HepG2 (cell line): Measurements from ENCODE around the gene AHCYL2. TPM values are rescaled to one million over a fixed set of nuclear protein-coding genes. Genes with fewer than 3 reads are reported as not detected.

Source experiments
- GATA4 ChIP-seq: sonication (generic); IDR thresholded peaks from 2 replicates; pipeline ENCODE4 v1.6.1; 2016; ENCODE audit warnings: antibody characterized with exemption, low read depth, borderline replicate concordance
- HOXA9 ChIP-seq: sonication (generic); formaldehyde crosslinking; IDR thresholded peaks from 2 replicates; pipeline ENCODE4 v1.8.1; 2022; ENCODE audit warnings: missing genetic modification reagents, mild to moderate bottlenecking, moderate library complexity, borderline replicate concordance
- MXD4 ChIP-seq: IDR thresholded peaks from 2 replicates; pipeline ENCODE4 v1.6.1; 2016; ENCODE audit warnings: mild to moderate bottlenecking, missing biosample characterization, missing genetic modification reagents
- PAX8 ChIP-seq: sonication (generic); formaldehyde crosslinking; IDR thresholded peaks from 2 replicates; pipeline ENCODE4 v1.8.0; 2022; ENCODE audit warnings: mild to moderate bottlenecking, missing genetic modification reagents, borderline replicate concordance
- POLR2G ChIP-seq: fragments of 200-400 bp; formaldehyde crosslinking; IDR thresholded peaks from 2 replicates; pipeline ENCODE4 v1.6.1; 2018; ENCODE audit warnings: mild to moderate bottlenecking, low read depth, low read length, moderate library complexity
- RFX5 ChIP-seq: IDR thresholded peaks from 2 replicates; pipeline ENCODE4 v1.6.1; 2011; ENCODE audit warnings: low read depth, low read length, improper control_type of control experiment
- ZMYM3 ChIP-seq: sonication (generic); formaldehyde crosslinking; IDR thresholded peaks from 2 replicates; pipeline ENCODE4 v1.5.1; 2020; ENCODE audit warnings: mild to moderate bottlenecking, missing genetic modification reagents
- ZNF557 ChIP-seq: sonication (generic); formaldehyde crosslinking; IDR thresholded peaks from 2 replicates; pipeline ENCODE4 v1.4.0; 2020; ENCODE audit warnings: missing genetic modification reagents
- ZNF607 ChIP-seq: sonication (generic); formaldehyde crosslinking; IDR thresholded peaks from 2 replicates; pipeline ENCODE4 v1.5.1; 2020; ENCODE audit warnings: missing genetic modification reagents, mild to moderate bottlenecking, borderline replicate concordance
- ZNF614 ChIP-seq: IDR thresholded peaks from 2 replicates; pipeline ENCODE4 v1.6.1; 2018; ENCODE audit warnings: missing biosample characterization, missing genetic modification reagents, inconsistent platforms, borderline replicate concordance
- ZNF678 ChIP-seq: sonication (generic); formaldehyde crosslinking; IDR thresholded peaks from 2 replicates; pipeline ENCODE4 v1.4.0; 2020; ENCODE audit warnings: mild to moderate bottlenecking, missing genetic modification reagents
- ZNF768 ChIP-seq: sonication (generic); formaldehyde crosslinking; IDR thresholded peaks from 2 replicates; pipeline ENCODE4 v1.4.0; 2020; ENCODE audit warnings: missing genetic modification reagents
- ZNF83 ChIP-seq: sonication (generic); formaldehyde crosslinking; IDR thresholded peaks from 2 replicates; pipeline ENCODE4 v1.4.0; 2020; ENCODE audit warnings: missing genetic modification reagents, mild to moderate bottlenecking, borderline replicate concordance
- ZSCAN12 ChIP-seq: sonication (generic); formaldehyde crosslinking; IDR thresholded peaks from 2 replicates; pipeline ENCODE4 v1.9.0; 2021; ENCODE audit warnings: mild to moderate bottlenecking, missing genetic modification reagents
- polyA plus RNA-seq, 8 experiments: library from polyadenylated mRNA; depleted of rRNA in 3 of 8; stranded (reverse) in 7 of 8; unstranded in 1 of 8; fragments of >200 nt; fragmentation: Illumina TruSeq in 4 of 8; extraction: Trizol in 4 of 8; gene quantifications; 2 replicates each; pipeline versions ENCODE4 v1.2.1 to v1.2.3, GENCODE V29; 2011 to 2016; ENCODE audit warnings: low read depth in 4 of 8, missing spikeins in 1 of 8, mixed read lengths in 1 of 8; ENCODE audit not compliant: insufficient read depth in 1 of 8
- total RNA-seq, 5 experiments: library from RNA; depleted of rRNA; stranded (reverse); fragments of >200 nt; fragmentation: Illumina TruSeq; extraction: Trizol; gene quantifications; 2 replicates each; pipeline ENCODE4 v1.2.3, GENCODE V29; 2016; ENCODE audit warnings: low read depth in 1 of 5
- TF ChIP-seq, protein P1 (sequence below): sonication (generic); formaldehyde crosslinking; IDR thresholded peaks from 2 replicates; pipeline ENCODE4 v1.9.0; 2021; ENCODE audit warnings: missing genetic modification reagents, borderline replicate concordance
- TF ChIP-seq, protein P2 (sequence below): sonication (generic); formaldehyde crosslinking; IDR thresholded peaks from 2 replicates; pipeline ENCODE4 v1.5.0; 2020; ENCODE audit warnings: missing genetic modification reagents
- TF ChIP-seq, protein P3 (sequence below): sonication (generic); formaldehyde crosslinking; IDR thresholded peaks from 2 replicates; pipeline ENCODE4 v1.4.0; 2020; ENCODE audit warnings: missing genetic modification reagents, mild to moderate bottlenecking, borderline replicate concordance
- TF ChIP-seq, protein P4 (sequence below): sonication (generic); formaldehyde crosslinking; IDR thresholded peaks from 2 replicates; pipeline ENCODE4 v1.4.0; 2020; ENCODE audit warnings: low read depth, missing genetic modification reagents

AHCYL2 gene
- total and polyA plus RNA-seq, 2 of the 13 experiments (the other 11 are each of a cell fraction or from before 2014, with no cell fraction given), result 9.5 to 14.7 TPM

DNA sequence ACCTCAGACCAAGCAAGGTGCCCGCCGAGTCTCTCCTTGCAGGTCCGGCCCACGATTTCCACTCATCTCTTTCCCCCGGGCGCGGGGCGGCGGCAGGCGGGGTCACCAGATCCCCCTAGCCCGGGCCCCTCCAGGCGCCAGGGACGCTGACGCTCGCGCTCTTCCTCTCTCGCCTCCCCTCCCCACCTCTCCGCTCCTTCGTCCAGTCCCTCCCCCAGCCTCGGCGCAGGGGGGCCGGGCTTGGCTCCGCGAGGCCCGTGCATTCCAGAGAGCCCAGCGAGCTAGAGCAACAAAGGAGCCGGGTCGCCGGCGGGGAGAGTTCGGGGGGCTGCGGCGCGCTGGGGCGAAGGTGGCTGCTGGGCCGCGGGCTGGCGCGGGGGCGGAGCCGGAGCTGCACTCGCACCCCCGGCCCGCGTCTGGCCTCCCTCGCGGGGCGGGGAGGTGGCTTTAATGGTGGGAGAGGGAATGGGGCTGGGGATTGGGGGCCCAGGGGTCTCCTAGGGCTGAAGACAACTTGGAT, 36.4 kb upstream of the AHCYL2 start, which contains the start of gene SMO (continued):
- TF ChIP-seq, protein P1, sequence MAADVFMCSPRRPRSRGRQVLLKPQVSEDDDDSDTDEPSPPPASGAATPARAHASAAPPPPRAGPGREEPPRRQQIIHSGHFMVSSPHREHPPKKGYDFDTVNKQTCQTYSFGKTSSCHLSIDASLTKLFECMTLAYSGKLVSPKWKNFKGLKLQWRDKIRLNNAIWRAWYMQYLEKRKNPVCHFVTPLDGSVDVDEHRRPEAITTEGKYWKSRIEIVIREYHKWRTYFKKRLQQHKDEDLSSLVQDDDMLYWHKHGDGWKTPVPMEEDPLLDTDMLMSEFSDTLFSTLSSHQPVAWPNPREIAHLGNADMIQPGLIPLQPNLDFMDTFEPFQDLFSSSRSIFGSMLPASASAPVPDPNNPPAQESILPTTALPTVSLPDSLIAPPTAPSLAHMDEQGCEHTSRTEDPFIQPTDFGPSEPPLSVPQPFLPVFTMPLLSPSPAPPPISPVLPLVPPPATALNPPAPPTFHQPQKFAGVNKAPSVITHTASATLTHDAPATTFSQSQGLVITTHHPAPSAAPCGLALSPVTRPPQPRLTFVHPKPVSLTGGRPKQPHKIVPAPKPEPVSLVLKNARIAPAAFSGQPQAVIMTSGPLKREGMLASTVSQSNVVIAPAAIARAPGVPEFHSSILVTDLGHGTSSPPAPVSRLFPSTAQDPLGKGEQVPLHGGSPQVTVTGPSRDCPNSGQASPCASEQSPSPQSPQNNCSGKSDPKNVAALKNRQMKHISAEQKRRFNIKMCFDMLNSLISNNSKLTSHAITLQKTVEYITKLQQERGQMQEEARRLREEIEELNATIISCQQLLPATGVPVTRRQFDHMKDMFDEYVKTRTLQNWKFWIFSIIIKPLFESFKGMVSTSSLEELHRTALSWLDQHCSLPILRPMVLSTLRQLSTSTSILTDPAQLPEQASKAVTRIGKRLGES, result no peak
- TF ChIP-seq ZNF768 (CRISPR knock-in tag) (peak; percentile 64; the same call in 1 of the 2 replicates), GATA4 (no peak), ZNF614 (CRISPR knock-in tag) (0 out of 2 replicates have a peak, but pooled peaks have one; percentile 31), POLR2G (peak; percentile 70), ZSCAN12 (CRISPR knock-in tag) (no peak), ZNF83 (CRISPR knock-in tag) (no peak), PAX8 (CRISPR knock-in tag) (no peak; the same call in 1 of the 2 replicates), HOXA9 (CRISPR knock-in tag) (peak; percentile 35; the same call in 1 of the 2 replicates), RFX5 (no peak), MXD4 (CRISPR knock-in tag) (no peak), ZNF557 (CRISPR knock-in tag) (no peak), ZNF678 (CRISPR knock-in tag) (no peak; the same call in 1 of the 2 replicates), ZNF607 (CRISPR knock-in tag) (0 out of 2 replicates have a peak, but pooled peaks have one; percentile 17), ZMYM3 (0 out of 2 replicates have a peak, but pooled peaks have one; percentile 13)
- TF ChIP-seq, protein P2, sequence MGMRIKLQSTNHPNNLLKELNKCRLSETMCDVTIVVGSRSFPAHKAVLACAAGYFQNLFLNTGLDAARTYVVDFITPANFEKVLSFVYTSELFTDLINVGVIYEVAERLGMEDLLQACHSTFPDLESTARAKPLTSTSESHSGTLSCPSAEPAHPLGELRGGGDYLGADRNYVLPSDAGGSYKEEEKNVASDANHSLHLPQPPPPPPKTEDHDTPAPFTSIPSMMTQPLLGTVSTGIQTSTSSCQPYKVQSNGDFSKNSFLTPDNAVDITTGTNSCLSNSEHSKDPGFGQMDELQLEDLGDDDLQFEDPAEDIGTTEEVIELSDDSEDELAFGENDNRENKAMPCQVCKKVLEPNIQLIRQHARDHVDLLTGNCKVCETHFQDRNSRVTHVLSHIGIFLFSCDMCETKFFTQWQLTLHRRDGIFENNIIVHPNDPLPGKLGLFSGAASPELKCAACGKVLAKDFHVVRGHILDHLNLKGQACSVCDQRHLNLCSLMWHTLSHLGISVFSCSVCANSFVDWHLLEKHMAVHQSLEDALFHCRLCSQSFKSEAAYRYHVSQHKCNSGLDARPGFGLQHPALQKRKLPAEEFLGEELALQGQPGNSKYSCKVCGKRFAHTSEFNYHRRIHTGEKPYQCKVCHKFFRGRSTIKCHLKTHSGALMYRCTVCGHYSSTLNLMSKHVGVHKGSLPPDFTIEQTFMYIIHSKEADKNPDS, result no peak
- TF ChIP-seq, protein P3, sequence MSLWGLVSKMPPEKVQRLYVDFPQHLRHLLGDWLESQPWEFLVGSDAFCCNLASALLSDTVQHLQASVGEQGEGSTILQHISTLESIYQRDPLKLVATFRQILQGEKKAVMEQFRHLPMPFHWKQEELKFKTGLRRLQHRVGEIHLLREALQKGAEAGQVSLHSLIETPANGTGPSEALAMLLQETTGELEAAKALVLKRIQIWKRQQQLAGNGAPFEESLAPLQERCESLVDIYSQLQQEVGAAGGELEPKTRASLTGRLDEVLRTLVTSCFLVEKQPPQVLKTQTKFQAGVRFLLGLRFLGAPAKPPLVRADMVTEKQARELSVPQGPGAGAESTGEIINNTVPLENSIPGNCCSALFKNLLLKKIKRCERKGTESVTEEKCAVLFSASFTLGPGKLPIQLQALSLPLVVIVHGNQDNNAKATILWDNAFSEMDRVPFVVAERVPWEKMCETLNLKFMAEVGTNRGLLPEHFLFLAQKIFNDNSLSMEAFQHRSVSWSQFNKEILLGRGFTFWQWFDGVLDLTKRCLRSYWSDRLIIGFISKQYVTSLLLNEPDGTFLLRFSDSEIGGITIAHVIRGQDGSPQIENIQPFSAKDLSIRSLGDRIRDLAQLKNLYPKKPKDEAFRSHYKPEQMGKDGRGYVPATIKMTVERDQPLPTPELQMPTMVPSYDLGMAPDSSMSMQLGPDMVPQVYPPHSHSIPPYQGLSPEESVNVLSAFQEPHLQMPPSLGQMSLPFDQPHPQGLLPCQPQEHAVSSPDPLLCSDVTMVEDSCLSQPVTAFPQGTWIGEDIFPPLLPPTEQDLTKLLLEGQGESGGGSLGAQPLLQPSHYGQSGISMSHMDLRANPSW (CRISPR knock-in tag), result no peak
- TF ChIP-seq, protein P4, sequence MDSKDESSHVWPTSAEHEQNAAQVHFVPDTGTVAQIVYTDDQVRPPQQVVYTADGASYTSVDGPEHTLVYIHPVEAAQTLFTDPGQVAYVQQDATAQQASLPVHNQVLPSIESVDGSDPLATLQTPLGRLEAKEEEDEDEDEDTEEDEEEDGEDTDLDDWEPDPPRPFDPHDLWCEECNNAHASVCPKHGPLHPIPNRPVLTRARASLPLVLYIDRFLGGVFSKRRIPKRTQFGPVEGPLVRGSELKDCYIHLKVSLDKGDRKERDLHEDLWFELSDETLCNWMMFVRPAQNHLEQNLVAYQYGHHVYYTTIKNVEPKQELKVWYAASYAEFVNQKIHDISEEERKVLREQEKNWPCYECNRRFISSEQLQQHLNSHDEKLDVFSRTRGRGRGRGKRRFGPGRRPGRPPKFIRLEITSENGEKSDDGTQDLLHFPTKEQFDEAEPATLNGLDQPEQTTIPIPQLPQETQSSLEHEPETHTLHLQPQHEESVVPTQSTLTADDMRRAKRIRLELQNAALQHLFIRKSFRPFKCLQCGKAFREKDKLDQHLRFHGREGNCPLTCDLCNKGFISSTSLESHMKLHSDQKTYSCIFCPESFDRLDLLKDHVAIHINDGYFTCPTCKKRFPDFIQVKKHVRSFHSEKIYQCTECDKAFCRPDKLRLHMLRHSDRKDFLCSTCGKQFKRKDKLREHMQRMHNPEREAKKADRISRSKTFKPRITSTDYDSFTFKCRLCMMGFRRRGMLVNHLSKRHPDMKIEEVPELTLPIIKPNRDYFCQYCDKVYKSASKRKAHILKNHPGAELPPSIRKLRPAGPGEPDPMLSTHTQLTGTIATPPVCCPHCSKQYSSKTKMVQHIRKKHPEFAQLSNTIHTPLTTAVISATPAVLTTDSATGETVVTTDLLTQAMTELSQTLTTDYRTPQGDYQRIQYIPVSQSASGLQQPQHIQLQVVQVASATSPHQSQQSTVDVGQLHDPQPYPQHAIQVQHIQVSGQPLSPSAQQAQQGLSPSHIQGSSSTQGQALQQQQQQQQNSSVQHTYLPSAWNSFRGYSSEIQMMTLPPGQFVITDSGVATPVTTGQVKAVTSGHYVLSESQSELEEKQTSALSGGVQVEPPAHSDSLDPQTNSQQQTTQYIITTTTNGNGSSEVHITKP (CRISPR knock-in tag), result no peak
